IMR-90 (cell line): ENCODE results near the gene THEM4. TPM values are rescaled to one million over a fixed set of nuclear protein-coding genes. Genes with fewer than 3 reads are reported as not detected.
A peak's percentile ranks its signal among the peaks of the same experiment; 100 is the strongest.

Experiments
- ATAC-seq: fragments of 200-7000 bp; cut with Tn5 transposase; 2 replicates; pipeline ENCODE4 v1.9.1; 2020; ENCODE audit warnings: low read depth, mild to moderate bottlenecking, moderate library complexity
- BruUV-seq: library from RNA; stranded (reverse); fragments of 400-500 nt; replicated peaks from 2 replicates; lab custom pipeline; 2021; lab: Mats Ljungman, UMichigan
- CTCF ChIA-PET: fragments of 300-600 bp; formaldehyde crosslinking; extraction: SDS; loops from one replicate; lab custom pipeline; 2021; ENCODE audit warnings: antibody characterized with exemption; lab: Yijun Ruan, JAX
- POLR2A ChIA-PET: fragments of 300-600 bp; sonication (Branson Sonifier 250); formaldehyde crosslinking; loops from one replicate; lab custom pipeline; 2022; ENCODE audit warnings: antibody characterized with exemption; ENCODE audit not compliant: unreplicated experiment; lab: Charles Lee
- DNase-seq: peaks from one replicate; pipeline ENCODE4 v3.0.0; 2013
- H2AFZ ChIP-seq: replicated peaks from 2 replicates; pipeline ENCODE3; 2013; ENCODE audit warnings: low read length, mild to moderate bottlenecking; ENCODE audit not compliant: poor library complexity
- H2AK5ac ChIP-seq: 2 replicates; pipeline ENCODE4 v1.6.1; 2013; ENCODE audit warnings: low read depth, low read length, inconsistent platforms
- H2AK9ac ChIP-seq: replicated peaks from 2 replicates; pipeline ENCODE3; 2013; ENCODE audit warnings: mild to moderate bottlenecking, low read depth, low read length, moderate library complexity; ENCODE audit not compliant: poor library complexity
- H2BK120ac ChIP-seq: 2 replicates; pipeline ENCODE4 v1.6.1; 2013; ENCODE audit warnings: low read depth, low read length, inconsistent platforms
- H2BK15ac ChIP-seq: 3 replicates; pipeline ENCODE4 v1.6.1; 2013; ENCODE audit warnings: low read depth, low read length, inconsistent platforms
- H2BK20ac ChIP-seq: 2 replicates; pipeline ENCODE4 v1.6.1; 2013; ENCODE audit warnings: low read depth, mild to moderate bottlenecking, inconsistent platforms, low read length, moderate library complexity
- H2BK5ac ChIP-seq: 2 replicates; pipeline ENCODE4 v1.6.1; 2013; ENCODE audit warnings: mild to moderate bottlenecking, low read depth, low read length, inconsistent platforms; ENCODE audit not compliant: poor library complexity, severe bottlenecking
- H3K14ac ChIP-seq: replicated peaks from 2 replicates; pipeline ENCODE4 v1.6.1; 2013; ENCODE audit warnings: low read depth, low read length, inconsistent platforms
- H3K18ac ChIP-seq: 2 replicates; pipeline ENCODE4 v1.6.1; 2013; ENCODE audit warnings: low read depth, low read length, control low read depth
- H3K23ac ChIP-seq: 2 replicates; pipeline ENCODE4 v1.6.1; 2013; ENCODE audit warnings: low read depth, low read length, inconsistent platforms
- H3K27ac ChIP-seq: 2 replicates; pipeline ENCODE4 v1.5.1; 2013; ENCODE audit warnings: mild to moderate bottlenecking, control low read depth, low read length; ENCODE audit not compliant: insufficient read depth
- H3K27me3 ChIP-seq: 2 replicates; pipeline ENCODE4 v1.6.1; 2013; ENCODE audit warnings: low read length; ENCODE audit not compliant: control insufficient read depth, insufficient read depth
- H3K36me3 ChIP-seq: 2 replicates; pipeline ENCODE4 v1.6.1; 2013; ENCODE audit warnings: low read length, mixed read lengths; ENCODE audit not compliant: control insufficient read depth, insufficient read depth
- H3K4ac ChIP-seq: 2 replicates; pipeline ENCODE4 v1.6.1; 2013; ENCODE audit warnings: low read depth, low read length, inconsistent platforms
- H3K4me1 ChIP-seq: 2 replicates; pipeline ENCODE4 v1.6.1; 2013; ENCODE audit warnings: low read length, mixed read lengths; ENCODE audit not compliant: control insufficient read depth, insufficient read depth
- H3K4me2 ChIP-seq: 2 replicates; pipeline ENCODE4 v1.6.1; 2013; ENCODE audit warnings: low read depth, mild to moderate bottlenecking, control low read depth, low read length, moderate library complexity
- H3K4me3 ChIP-seq: 2 replicates; pipeline ENCODE4 v1.5.1; 2013; ENCODE audit warnings: low read depth, mild to moderate bottlenecking, control low read depth, low read length, moderate library complexity; ENCODE audit not compliant: insufficient read depth
- H3K56ac ChIP-seq: 2 replicates; pipeline ENCODE4 v1.6.1; 2013; ENCODE audit warnings: low read length, inconsistent platforms; ENCODE audit not compliant: insufficient read depth; ENCODE audit errors: extremely low read depth
- H3K79me1 ChIP-seq, 2 experiments: 2 replicates each; pipeline ENCODE4 v1.6.1; 2013; ENCODE audit warnings: low read length in 2 of 2, inconsistent platforms in 1 of 2, low read depth in 1 of 2
- H3K9ac ChIP-seq: 2 replicates; pipeline ENCODE4 v1.6.1; 2013; ENCODE audit warnings: low read depth, low read length, control low read depth
- H3K9me1 ChIP-seq: 2 replicates; pipeline ENCODE4 v1.6.1; 2013; ENCODE audit warnings: low read length, inconsistent platforms; ENCODE audit not compliant: insufficient read depth
- H3K9me3 ChIP-seq: 2 replicates; pipeline ENCODE4 v1.6.1; 2013; ENCODE audit warnings: low read length; ENCODE audit not compliant: control insufficient read depth, insufficient read depth
- H4K20me1 ChIP-seq: 2 replicates; pipeline ENCODE4 v1.6.1; 2013; ENCODE audit warnings: low read length, inconsistent platforms; ENCODE audit not compliant: insufficient read depth
- H4K5ac ChIP-seq: 2 replicates; pipeline ENCODE4 v1.6.1; 2013; ENCODE audit warnings: mild to moderate bottlenecking, low read depth, low read length, control low read depth
- H4K8ac ChIP-seq, 2 experiments: 2 replicates each; pipeline ENCODE4 v1.6.1; 2013; ENCODE audit warnings: low read depth in 2 of 2, low read length in 2 of 2, control low read depth in 1 of 2, inconsistent platforms in 1 of 2
- H4K91ac ChIP-seq: 2 replicates; pipeline ENCODE4 v1.6.1; 2013; ENCODE audit warnings: low read depth, low read length, inconsistent platforms; ENCODE audit not compliant: insufficient read depth
- BHLHE40 ChIP-seq: fragments of 150-350 bp; IDR thresholded peaks from 2 replicates; pipeline ENCODE4 v1.6.1; 2016; ENCODE audit warnings: mild to moderate bottlenecking, low read depth, low read length
- CHD1 ChIP-seq: IDR thresholded peaks from 2 replicates; pipeline ENCODE4 v1.6.1; 2012; ENCODE audit warnings: low read depth, low read length, improper control_type of control experiment
- MAFK ChIP-seq: IDR thresholded peaks from 2 replicates; pipeline ENCODE4 v1.6.1; 2012; ENCODE audit warnings: low read depth, low read length, improper control_type of control experiment
- MAZ ChIP-seq: IDR thresholded peaks from 2 replicates; pipeline ENCODE4 v1.6.1; 2012; ENCODE audit warnings: low read depth, mild to moderate bottlenecking, low read length, improper control_type of control experiment, moderate library complexity, borderline replicate concordance
- NFE2L2 ChIP-seq: fragments of 150-350 bp; IDR thresholded peaks from 2 replicates; pipeline ENCODE4 v1.6.1; 2016; ENCODE audit warnings: low read depth, mild to moderate bottlenecking, low read length
- POLR2A ChIP-seq: IDR thresholded peaks from 2 replicates; pipeline ENCODE4 v1.6.1; 2012; ENCODE audit warnings: mild to moderate bottlenecking, low read depth, low read length
- RFX5 ChIP-seq: IDR thresholded peaks from 2 replicates; pipeline ENCODE4 v1.8.0; 2012; ENCODE audit warnings: low read depth, mild to moderate bottlenecking, low read length, moderate library complexity
- WGBS, 2 experiments: methylation state at CpG; one replicate each; pipeline versions ENCODE4 v1.1.5 to v1.1.7; 2013; ENCODE audit warnings: missing lambda C conversion rate in 2 of 2; ENCODE audit not compliant: insufficient read length in 1 of 2; ENCODE audit errors: extremely low coverage in 2 of 2; 5-methylcytosine and 5-hydroxymethylcytosine counted together
- dilution Hi-C: fragments of 300-500 bp; cut with HindIII; formaldehyde crosslinking; loops from one replicate; pipeline ENCODE4 v1.14.3; 2018; ENCODE audit warnings: low sequenced_read_pairs; ENCODE audit not compliant: unreplicated experiment
- in situ Hi-C: fragments of 300-500 bp; cut with MboI; formaldehyde crosslinking; loops from 3 replicates; pipeline ENCODE4 v1.14.3; 2019; ENCODE audit warnings: low sequenced_read_pairs, inconsistent platforms, mixed read lengths
- intact Hi-C: fragments of 100-400 bp; cut with micrococcal nuclease; formaldehyde crosslinking; loops from 2 replicates; pipeline ENCODE4 v1.10.0; 2022
- polyA plus RNA-seq, 3 experiments: library from polyadenylated mRNA; depleted of rRNA; stranded (reverse); fragments of >200 nt; gene quantifications; 2 replicates each; pipeline ENCODE4 v1.2.3, GENCODE V29; 2012; ENCODE audit warnings: low replicate concordance in 1 of 3
- total RNA-seq: library from RNA; depleted of rRNA; stranded (reverse); fragments of >200 nt; gene quantifications from 2 replicates; pipeline ENCODE4 v1.2.3, GENCODE V29; 2012

The THEM4 gene
- total and polyA plus RNA-seq, 2 of the 4 experiments (the other 2 are of a cell fraction), result 7.3 to 15.7 TPM

GRCh38 chr1:151905070-151905442 is 4.3 kb downstream of the THEM4 start:
- H2BK15ac ChIP-seq, result no peak overlapping the region
- H3K4ac ChIP-seq, result no peak overlapping the region
- no peak overlapping the region; the same call in 1 of the 2 replicates for H4K5ac ChIP-seq
- H2BK5ac ChIP-seq, result no peak overlapping the region
- no peak for TF ChIP-seq RFX5
- TF ChIP-seq BHLHE40, result no peak
- no peak for TF ChIP-seq MAFK
- TF ChIP-seq MAZ, result no peak
- no peak for TF ChIP-seq NFE2L2
- TF ChIP-seq POLR2A, result no peak
- no peak for TF ChIP-seq CHD1
- H3K14ac ChIP-seq, result no peak overlapping the region
- BruUV-seq, result no TSS peak
- no peak overlapping the region for H2AFZ ChIP-seq
- WGBS, 2 experiments, result no CpG with 5 or more reads among the region's 2 CpGs
- H3K18ac ChIP-seq, result no peak overlapping the region
- in situ Hi-C loops (no loop called here), intact Hi-C loops (no loop called here), dilution Hi-C loops (loop anchor here (25.0 kb wide), 1 partner anchor 107 kb away; no protein-coding TSS in a partner anchor)
- no peak overlapping the region for H2BK20ac ChIP-seq
- H4K20me1 ChIP-seq, result no peaks in the 10 kb centered on the region
- H3K27me3 ChIP-seq, result no peaks in the 10 kb centered on the region
- ATAC-seq (no peak), DNase-seq (no peak)
- 0 out of 2 replicates have a peak, but pooled peaks cover 4% of the 10 kb centered on the region for H3K9me1 ChIP-seq
- H3K79me1 ChIP-seq, result peaks cover 12 to 25% of the 10 kb centered on the region in 2 experiments
- H3K4me1 ChIP-seq, result no peaks in the 10 kb centered on the region
- H3K27ac ChIP-seq, result peak overlapping the region; percentile 10; the same call in 1 of the 2 replicates
- ChIA-PET CTCF (no interaction called here), POLR2A (no interaction called here)
- no peak overlapping the region for H3K9ac ChIP-seq
- H2AK9ac ChIP-seq, result no peak overlapping the region
- H3K36me3 ChIP-seq, result peaks cover 4% of the 10 kb centered on the region; the same call in 1 of the 2 replicates
- H3K23ac ChIP-seq, result no peak overlapping the region
- no peak overlapping the region for H3K56ac ChIP-seq
- no peak overlapping the region for H3K4me2 ChIP-seq
- 0 out of 4 replicates have a peak overlapping the region, but pooled peaks have one; percentile 3 to 40 for H4K8ac ChIP-seq
- no peak overlapping the region for H3K4me3 ChIP-seq
- no peak overlapping the region for H2AK5ac ChIP-seq
- H2BK120ac ChIP-seq, result no peak overlapping the region
- peaks cover 7% of the 10 kb centered on the region for H3K9me3 ChIP-seq
- H4K91ac ChIP-seq, result no peak overlapping the region
